Measurements from ENCODE around the gene DNAJC28.

GRCh38 chr21:33522297-33522952 is 30.9 kb upstream of the DNAJC28 start:
- TF ChIP-seq CTCF (IDR thresholded peaks at IDR 0.05) (no peak), POLR2A (IDR thresholded peaks at IDR 0.05) (no peak)
